Keratinocyte (primary cell): ENCODE data around the gene ATAD1. TPM values are rescaled to one million over a fixed set of nuclear protein-coding genes. Genes with fewer than 3 reads are reported as not detected.
A peak's percentile ranks its signal among the peaks of the same experiment; 100 is the strongest.

Experiments used
- DNase-seq: peaks from one replicate; pipeline ENCODE4 v3.0.0-alpha.2; 2011; ENCODE audit warnings: low read depth, missing footprints, low spot score
- FAIRE-seq: peaks from 2 replicates; lab custom pipeline; 2011; peaks lifted over from hg19 to GRCh38; lab: Jason Lieb, UNC
- H2AFZ ChIP-seq: 2 replicates; pipeline ENCODE4 v1.6.0; 2012; ENCODE audit warnings: low read length, control low read depth, inconsistent platforms; ENCODE audit not compliant: control insufficient read depth
- H3K27ac ChIP-seq: 2 replicates; pipeline ENCODE4 v1.5.1; 2011; ENCODE audit warnings: low read length; ENCODE audit not compliant: control insufficient read depth, insufficient read depth
- H3K27me3 ChIP-seq: 3 replicates; pipeline ENCODE4 v1.6.0; 2011; ENCODE audit warnings: low read length; ENCODE audit not compliant: control insufficient read depth, insufficient read depth; ENCODE audit errors: extremely low read depth
- H3K36me3 ChIP-seq, 2 experiments: 2 replicates in 1 of 2; 3 replicates in 1 of 2; pipeline ENCODE4 v1.5.1; 2011; ENCODE audit warnings: low read length in 2 of 2, mild to moderate bottlenecking in 1 of 2; ENCODE audit not compliant: control insufficient read depth in 2 of 2, insufficient read depth in 2 of 2; ENCODE audit errors: extremely low read depth in 1 of 2
- H3K4me1 ChIP-seq: 3 replicates; pipeline ENCODE4 v1.5.1; 2011; ENCODE audit warnings: low read length; ENCODE audit not compliant: control insufficient read depth, insufficient read depth; ENCODE audit errors: extremely low read depth
- H3K4me2 ChIP-seq: 3 replicates; pipeline ENCODE4 v1.6.0; 2011; ENCODE audit warnings: low read depth, low read length; ENCODE audit not compliant: control insufficient read depth, insufficient read depth; ENCODE audit errors: extremely low read depth
- H3K4me3 ChIP-seq, 3 experiments: fragments of 200-600 bp in 1 of 3; sonication (generic) in 1 of 3; 2 replicates in 2 of 3; 3 replicates in 1 of 3; pipeline ENCODE4 v1.5.1; 2011 to 2016; ENCODE audit warnings: low read length in 3 of 3, mild to moderate bottlenecking in 3 of 3, control low read depth in 2 of 3, inconsistent platforms in 1 of 3, low read depth in 1 of 3, mixed read lengths in 1 of 3, mixed run types in 1 of 3, moderate library complexity in 1 of 3; ENCODE audit not compliant: control insufficient read depth in 2 of 3, insufficient read depth in 2 of 3; ENCODE audit errors: extremely low read depth in 1 of 3
- H3K79me2 ChIP-seq: 2 replicates; pipeline ENCODE4 v1.6.0; 2012; ENCODE audit warnings: low read length; ENCODE audit not compliant: control insufficient read depth, insufficient read depth
- H3K9ac ChIP-seq: 3 replicates; pipeline ENCODE4 v1.6.0; 2011; ENCODE audit warnings: low read length; ENCODE audit not compliant: control insufficient read depth, insufficient read depth; ENCODE audit errors: extremely low read depth
- H3K9me1 ChIP-seq: 3 replicates; pipeline ENCODE4 v1.6.0; 2011; ENCODE audit warnings: low read length; ENCODE audit not compliant: control insufficient read depth, insufficient read depth; ENCODE audit errors: extremely low read depth
- H3K9me3 ChIP-seq: 2 replicates; pipeline ENCODE4 v1.5.1; 2012; ENCODE audit warnings: low read depth, low read length; ENCODE audit not compliant: control insufficient read depth
- H4K20me1 ChIP-seq: 3 replicates; pipeline ENCODE4 v1.6.0; 2011; ENCODE audit warnings: low read length; ENCODE audit not compliant: control insufficient read depth, insufficient read depth; ENCODE audit errors: extremely low read depth
- EZH2 ChIP-seq: IDR thresholded peaks from one replicate; pipeline ENCODE4 v1.6.1; 2012; ENCODE audit warnings: inconsistent platforms, mild to moderate bottlenecking, low read length, moderate library complexity
- dilution Hi-C: fragments of 300-500 bp; cut with MboI; formaldehyde crosslinking; loops from one replicate; pipeline ENCODE4 v1.7.0; 2020; ENCODE audit warnings: low sequenced_read_pairs; ENCODE audit not compliant: extremely low pct_ligation_motif_present
- polyA plus RNA-seq, 5 experiments: library from polyadenylated mRNA; depleted of rRNA in 3 of 5; stranded (reverse) in 3 of 5; stranded (forward) in 1 of 5; unstranded in 1 of 5; fragments of >200 nt; gene quantifications; 1 replicate in 1 of 5; 2 replicates in 3 of 5; 3 replicates in 1 of 5; pipeline versions ENCODE4 v1.2.1 to v1.2.3, GENCODE V29; 2011 to 2012; ENCODE audit warnings: missing spikeins in 2 of 5, low read depth in 1 of 5, low replicate concordance in 1 of 5
- TF ChIP-seq, protein P1 (sequence below), 3 experiments: IDR thresholded peaks in 1 of 3; conservative IDR thresholded peaks in 1 of 3; optimal IDR thresholded peaks in 1 of 3; 2 replicates in 2 of 3; 3 replicates in 1 of 3; pipeline versions ENCODE3 to v1.5.1; 2011; ENCODE audit warnings: low read length in 3 of 3, mild to moderate bottlenecking in 3 of 3, moderate library complexity in 2 of 3, control low read depth in 1 of 3, inconsistent platforms in 1 of 3; ENCODE audit not compliant: insufficient read depth in 2 of 3; ENCODE audit errors: extremely low read depth in 1 of 3

ATAD1 gene
- polyA plus RNA-seq, 1 donor (not counting 4 experiments of a cell fraction or from before 2014, with no cell fraction given) = 51.0 TPM

DNA sequence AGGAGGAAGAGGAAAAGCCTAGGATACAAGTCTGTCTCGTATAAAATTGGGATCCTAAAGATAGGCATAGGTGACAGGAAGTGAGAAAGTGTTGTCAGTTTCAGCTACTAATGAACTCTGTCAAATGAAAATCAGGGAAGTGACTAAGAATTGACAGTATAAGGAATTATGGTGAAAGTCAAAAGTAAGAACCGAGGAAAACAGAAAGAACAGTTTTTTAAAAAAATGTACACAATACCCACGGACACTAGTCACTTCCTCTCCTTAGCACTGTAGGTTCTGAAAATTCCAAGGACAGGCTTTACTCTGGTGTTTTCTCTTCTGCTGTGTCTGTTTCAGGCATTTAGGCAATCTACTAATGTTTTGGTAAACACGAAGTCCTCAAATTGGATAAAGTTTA is 42.3 kb downstream of the ATAD1 start:
- H3K27ac ChIP-seq = peak overlapping the region; percentile 29

DNA sequence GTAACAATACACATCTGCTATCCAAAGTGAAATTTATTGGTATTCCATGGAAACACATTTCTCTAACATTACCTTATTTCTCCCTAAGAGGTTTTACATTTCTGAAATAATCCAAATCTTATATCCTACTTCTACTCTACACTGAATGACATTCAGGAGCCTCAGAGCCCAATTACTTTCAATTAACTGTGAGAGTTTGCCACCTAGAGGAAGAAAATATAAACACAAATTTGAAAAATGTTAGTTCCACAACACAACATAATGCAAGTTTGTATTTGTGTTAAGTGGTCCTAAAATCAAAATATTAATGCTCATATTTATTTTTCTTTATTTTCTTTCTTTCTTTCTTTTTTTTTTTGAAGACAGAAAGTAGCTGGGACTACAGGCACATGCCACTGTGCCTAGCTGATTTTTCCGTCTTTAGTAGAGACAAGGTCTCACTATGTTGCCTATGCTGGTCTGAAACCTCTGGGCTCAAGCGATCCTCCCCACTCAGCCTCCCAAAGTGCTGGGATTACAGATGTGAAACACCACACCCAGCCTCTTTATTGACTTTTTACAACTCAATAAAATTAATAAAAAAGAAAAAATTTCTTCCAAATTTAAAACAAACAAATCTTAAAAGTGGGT is 46.0 kb downstream of the ATAD1 start:
- Histone ChIP-seq H3K4me1 (peaks cover 5% of the 10 kb centered on the region), H3K9me1 (no peaks in the 10 kb centered on the region), H2AFZ (no peak overlapping the region), H3K9ac (no peak overlapping the region), H3K4me3 (no peak overlapping the region), H4K20me1 (no peaks in the 10 kb centered on the region), H3K4me2 (no peak overlapping the region), H3K27me3 (no peaks in the 10 kb centered on the region), H3K79me2 (no peaks in the 10 kb centered on the region), H3K9me3 (no peaks in the 10 kb centered on the region), H3K27ac (no peak overlapping the region), H3K36me3 (peaks cover 2 to 12% of the 10 kb centered on the region in 2 experiments)
- dilution Hi-C loops = no loop called here
- no peak for DNase-seq
- FAIRE-seq = no peak
- TF ChIP-seq, protein P1, sequence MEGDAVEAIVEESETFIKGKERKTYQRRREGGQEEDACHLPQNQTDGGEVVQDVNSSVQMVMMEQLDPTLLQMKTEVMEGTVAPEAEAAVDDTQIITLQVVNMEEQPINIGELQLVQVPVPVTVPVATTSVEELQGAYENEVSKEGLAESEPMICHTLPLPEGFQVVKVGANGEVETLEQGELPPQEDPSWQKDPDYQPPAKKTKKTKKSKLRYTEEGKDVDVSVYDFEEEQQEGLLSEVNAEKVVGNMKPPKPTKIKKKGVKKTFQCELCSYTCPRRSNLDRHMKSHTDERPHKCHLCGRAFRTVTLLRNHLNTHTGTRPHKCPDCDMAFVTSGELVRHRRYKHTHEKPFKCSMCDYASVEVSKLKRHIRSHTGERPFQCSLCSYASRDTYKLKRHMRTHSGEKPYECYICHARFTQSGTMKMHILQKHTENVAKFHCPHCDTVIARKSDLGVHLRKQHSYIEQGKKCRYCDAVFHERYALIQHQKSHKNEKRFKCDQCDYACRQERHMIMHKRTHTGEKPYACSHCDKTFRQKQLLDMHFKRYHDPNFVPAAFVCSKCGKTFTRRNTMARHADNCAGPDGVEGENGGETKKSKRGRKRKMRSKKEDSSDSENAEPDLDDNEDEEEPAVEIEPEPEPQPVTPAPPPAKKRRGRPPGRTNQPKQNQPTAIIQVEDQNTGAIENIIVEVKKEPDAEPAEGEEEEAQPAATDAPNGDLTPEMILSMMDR (optimal IDR thresholded peaks at IDR 0.05 in 1 of 3, IDR thresholded peaks at IDR 0.05 in 1 of 3, conservative IDR thresholded peaks at IDR 0.05 in 1 of 3; ENCODE audit: extremely low read depth in 1 of 3, insufficient read depth in 2 of 3, low read length in 3 of 3) = peak in 2 of 3 experiments; percentile 24 to 39
- TF ChIP-seq EZH2 = no peak

More for the DNA sequence above, 42.3 kb downstream of the ATAD1 start:
- TF ChIP-seq, protein P1 (optimal IDR thresholded peaks at IDR 0.05 in 1 of 3, IDR thresholded peaks at IDR 0.05 in 1 of 3, conservative IDR thresholded peaks at IDR 0.05 in 1 of 3; ENCODE audit: extremely low read depth in 1 of 3, insufficient read depth in 2 of 3, low read length in 3 of 3) = no peak
- no peak for TF ChIP-seq EZH2
- Histone ChIP-seq H3K9me3 (no peaks in the 10 kb centered on the region), H3K4me2 (no peak overlapping the region), H3K79me2 (peaks cover 8% of the 10 kb centered on the region), H3K9me1 (no peaks in the 10 kb centered on the region), H3K4me1 (peaks cover 5% of the 10 kb centered on the region), H3K9ac (no peak overlapping the region), H4K20me1 (no peaks in the 10 kb centered on the region), H3K27me3 (no peaks in the 10 kb centered on the region), H3K36me3 (peaks cover 2 to 9% of the 10 kb centered on the region in 2 experiments), H3K4me3 (no peak overlapping the region), H2AFZ (no peak overlapping the region)
- FAIRE-seq (no peak), DNase-seq (no peak)
- dilution Hi-C loops = no loop called here
